Pulmonary artery endothelial cell (primary cell): Measurements from ENCODE around the gene KANK4. TPM values are rescaled to one million over a fixed set of nuclear protein-coding genes. Genes with fewer than 3 reads are reported as not detected.

ENCODE experiments used
- DNase-seq: peaks from one replicate; pipeline ENCODE4 v3.0.0-alpha.2; 2011; ENCODE audit warnings: low read depth, low spot score
- total RNA-seq: library from RNA; depleted of rRNA; stranded (reverse); fragments of >200 nt; gene quantifications from 2 replicates; pipeline ENCODE4 v1.2.3, GENCODE V29; 2014

Gene KANK4
- not detected in 2 replicates for total RNA-seq

GRCh38 chr1:62318756-62319544 is at the start of gene KANK4:
KANK4 (minus strand) TSS chr1:62319434; CDS start chr1:62281564, 37,870 bp downstream.
- no peak for DNase-seq

GRCh38 chr1:62368989-62369388 is 49.8 kb upstream of the KANK4 start:
- DNase-seq, result no peak

- no peak for DNase-seq
These were observed 47.8 kb upstream of the KANK4 start for GRCh38 chr1:62367005-62367557.

- DNase-seq, result no peak
These were observed 45.5 kb upstream of the KANK4 start for GRCh38 chr1:62364721-62365120.

GRCh38 chr1:62362926-62363325 is 43.7 kb upstream of the KANK4 start:
- no peak for DNase-seq

- no peak for DNase-seq
These were observed 43.1 kb upstream of the KANK4 start for GRCh38 chr1:62362061-62362917.

GRCh38 chr1:62361431-62361830 is 42.2 kb upstream of the KANK4 start:
- DNase-seq, result no peak

GRCh38 chr1:62358665-62359373 is 39.6 kb upstream of the KANK4 start:
- no peak for DNase-seq

- DNase-seq, result no peak
These were observed 38.7 kb upstream of the KANK4 start for GRCh38 chr1:62357916-62358315.

GRCh38 chr1:62356257-62356835 is 37.1 kb upstream of the KANK4 start:
- DNase-seq, result no peak

- no peak for DNase-seq
These were observed 35.9 kb upstream of the KANK4 start for GRCh38 chr1:62355095-62355494.

- DNase-seq, result no peak
These were observed 34.6 kb upstream of the KANK4 start for GRCh38 chr1:62353853-62354252.

- DNase-seq, result no peak
These were observed 33.2 kb upstream of the KANK4 start for GRCh38 chr1:62352387-62352786.

- DNase-seq, result no peak
These were observed 30.4 kb upstream of the KANK4 start for GRCh38 chr1:62349470-62350233.

- no peak for DNase-seq
These were observed 27.7 kb upstream of the KANK4 start for GRCh38 chr1:62346886-62347285.

- DNase-seq, result no peak
These were observed 24.7 kb upstream of the KANK4 start for GRCh38 chr1:62343911-62344310.

- no peak for DNase-seq
These were observed 23.0 kb upstream of the KANK4 start for GRCh38 chr1:62342270-62342669.

- no peak for DNase-seq
These were observed 22.4 kb upstream of the KANK4 start for GRCh38 chr1:62341615-62342014.

GRCh38 chr1:62341089-62341488 is 21.9 kb upstream of the KANK4 start:
- DNase-seq, result no peak
